ENCODE results near the gene AHCYL1. TPM values are rescaled to one million over a fixed set of nuclear protein-coding genes. Genes with fewer than 3 reads are reported as not detected.

The AHCYL1 gene
- polyA plus RNA-seq, 2 of the 4 experiments (the other 2 are of a cell fraction): 124 to 148 TPM

- TF ChIP-seq, protein P1, sequence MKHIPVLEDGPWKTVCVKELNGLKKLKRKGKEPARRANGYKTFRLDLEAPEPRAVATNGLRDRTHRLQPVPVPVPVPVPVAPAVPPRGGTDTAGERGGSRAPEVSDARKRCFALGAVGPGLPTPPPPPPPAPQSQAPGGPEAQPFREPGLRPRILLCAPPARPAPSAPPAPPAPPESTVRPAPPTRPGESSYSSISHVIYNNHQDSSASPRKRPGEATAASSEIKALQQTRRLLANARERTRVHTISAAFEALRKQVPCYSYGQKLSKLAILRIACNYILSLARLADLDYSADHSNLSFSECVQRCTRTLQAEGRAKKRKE (CRISPR knock-in tag; IDR thresholded peaks at IDR 0.05; ENCODE audit: low read depth): no peak
- no peak for TF ChIP-seq EP300 (IDR thresholded peaks at IDR 0.05)
- TF ChIP-seq TFCP2L1 (CRISPR knock-in tag; IDR thresholded peaks at IDR 0.05): no peak
- peak; percentile 72; the same call in 1 of the 3 replicates for TF ChIP-seq BCL3 (IDR thresholded peaks at IDR 0.05)
- TF ChIP-seq, protein P2, sequence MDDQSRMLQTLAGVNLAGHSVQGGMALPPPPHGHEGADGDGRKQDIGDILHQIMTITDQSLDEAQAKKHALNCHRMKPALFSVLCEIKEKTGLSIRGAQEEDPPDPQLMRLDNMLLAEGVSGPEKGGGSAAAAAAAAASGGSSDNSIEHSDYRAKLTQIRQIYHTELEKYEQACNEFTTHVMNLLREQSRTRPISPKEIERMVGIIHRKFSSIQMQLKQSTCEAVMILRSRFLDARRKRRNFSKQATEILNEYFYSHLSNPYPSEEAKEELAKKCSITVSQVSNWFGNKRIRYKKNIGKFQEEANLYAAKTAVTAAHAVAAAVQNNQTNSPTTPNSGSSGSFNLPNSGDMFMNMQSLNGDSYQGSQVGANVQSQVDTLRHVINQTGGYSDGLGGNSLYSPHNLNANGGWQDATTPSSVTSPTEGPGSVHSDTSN (IDR thresholded peaks at IDR 0.05): no peak
- TF ChIP-seq, protein P3, sequence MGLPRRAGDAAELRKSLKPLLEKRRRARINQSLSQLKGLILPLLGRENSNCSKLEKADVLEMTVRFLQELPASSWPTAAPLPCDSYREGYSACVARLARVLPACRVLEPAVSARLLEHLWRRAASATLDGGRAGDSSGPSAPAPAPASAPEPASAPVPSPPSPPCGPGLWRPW (IDR thresholded peaks at IDR 0.05): no peak
- TF ChIP-seq EHMT2 (IDR thresholded peaks at IDR 0.05; ENCODE audit: low read depth): no peak
- TF ChIP-seq RCOR1 (IDR thresholded peaks at IDR 0.05; ENCODE audit: low read depth, low read length): no peak
- TF ChIP-seq MAX (IDR thresholded peaks at IDR 0.05): no peak; the same call in 1 of the 2 replicates
- TF ChIP-seq RAD21 (conservative IDR thresholded peaks at IDR 0.05 in 1 of 2, IDR thresholded peaks at IDR 0.05 in 1 of 2): peak; percentile 97 to 99
- no peak for TF ChIP-seq ZFP36 (IDR thresholded peaks at IDR 0.05; ENCODE audit: borderline replicate concordance, partially characterized antibody)
- TF ChIP-seq, protein P4, sequence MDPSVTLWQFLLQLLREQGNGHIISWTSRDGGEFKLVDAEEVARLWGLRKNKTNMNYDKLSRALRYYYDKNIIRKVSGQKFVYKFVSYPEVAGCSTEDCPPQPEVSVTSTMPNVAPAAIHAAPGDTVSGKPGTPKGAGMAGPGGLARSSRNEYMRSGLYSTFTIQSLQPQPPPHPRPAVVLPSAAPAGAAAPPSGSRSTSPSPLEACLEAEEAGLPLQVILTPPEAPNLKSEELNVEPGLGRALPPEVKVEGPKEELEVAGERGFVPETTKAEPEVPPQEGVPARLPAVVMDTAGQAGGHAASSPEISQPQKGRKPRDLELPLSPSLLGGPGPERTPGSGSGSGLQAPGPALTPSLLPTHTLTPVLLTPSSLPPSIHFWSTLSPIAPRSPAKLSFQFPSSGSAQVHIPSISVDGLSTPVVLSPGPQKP (IDR thresholded peaks at IDR 0.05; ENCODE audit: low read depth, low read length): no peak
- TF ChIP-seq HEYL (CRISPR knock-in tag; IDR thresholded peaks at IDR 0.05): no peak
- no peak for TF ChIP-seq HMGXB4 (CRISPR knock-in tag; IDR thresholded peaks at IDR 0.05; ENCODE audit: borderline replicate concordance)
- no peak for TF ChIP-seq NFE2L2 (conservative IDR thresholded peaks at IDR 0.05; ENCODE audit: low read length)
- no peak for TF ChIP-seq BHLHE40 (IDR thresholded peaks at IDR 0.05; ENCODE audit: low read depth, low read length)
Measured at GRCh38 chr1:109984456-109985246, at the start of gene AHCYL1 (continued).

DNA sequence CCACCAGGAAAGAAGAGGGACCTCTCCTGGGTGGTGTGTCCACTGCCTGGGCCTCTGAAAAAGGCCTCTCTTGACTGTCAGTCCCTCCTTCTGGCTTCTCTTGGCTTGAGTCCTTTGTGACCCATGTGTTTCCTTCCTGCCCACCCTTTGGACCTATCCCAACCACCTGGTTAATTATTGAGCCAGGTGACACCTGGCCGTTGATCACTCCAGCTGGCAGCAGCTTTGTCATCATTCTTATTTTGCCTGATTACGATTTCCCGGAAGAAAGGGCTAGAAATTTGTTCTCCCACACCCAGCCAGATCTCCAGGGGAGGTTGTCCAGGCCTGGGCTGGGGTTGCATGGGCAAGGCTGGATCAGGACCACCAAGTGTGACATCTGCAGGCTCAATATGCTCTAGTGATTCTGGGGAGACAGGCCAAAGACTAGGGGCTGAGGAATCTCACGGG is 49.1 kb upstream of the AHCYL1 start:
- Histone ChIP-seq H3K4me3 (no peak overlapping the region), H3K27ac (peak overlapping the region; percentile 69 to 88), H3K4me1 (peaks cover 39% of the 10 kb centered on the region), H3K9me3 (peaks cover 18% of the 10 kb centered on the region; the same call in 2 of the 3 replicates), H3K4me2 (peak overlapping the region; percentile 4; the same call in 2 of the 3 replicates)
- no peak for FAIRE-seq
- ChIA-PET POLR2A (no interaction called here), CTCF (no interaction called here)
- WGBS (ENCODE audit: missing lambda C conversion rate): 46% methylated on average over 4 of the region's 4 CpGs
- DNase-seq (ENCODE audit: low read depth in 1 of 2, low spot score in 1 of 2): no peak
- no peak for ATAC-seq
- TF ChIP-seq HMGXB4 (CRISPR knock-in tag; IDR thresholded peaks at IDR 0.05; ENCODE audit: borderline replicate concordance) (no peak), ZSCAN20 (CRISPR knock-in tag; IDR thresholded peaks at IDR 0.05) (no peak), RCOR1 (IDR thresholded peaks at IDR 0.05; ENCODE audit: low read depth, low read length) (no peak), RNF2 (IDR thresholded peaks at IDR 0.05; ENCODE audit: borderline replicate concordance, low read depth) (no peak), PHF8 (IDR thresholded peaks at IDR 0.05; ENCODE audit: borderline replicate concordance, low read depth) (no peak), CBX8 (IDR thresholded peaks at IDR 0.05) (no peak), FOSB (CRISPR knock-in tag; IDR thresholded peaks at IDR 0.05) (no peak), JUNB (IDR thresholded peaks at IDR 0.05) (no peak), POLR2A (IDR thresholded peaks at IDR 0.05; ENCODE audit: low read length) (no peak), BHLHE40 (IDR thresholded peaks at IDR 0.05; ENCODE audit: low read depth, low read length) (no peak), SMC3 (IDR thresholded peaks at IDR 0.05) (no peak), ZNF302 (CRISPR knock-in tag; IDR thresholded peaks at IDR 0.05) (no peak), ESRRA (IDR thresholded peaks at IDR 0.05; ENCODE audit: borderline replicate concordance, low read length) (no peak)
- TF ChIP-seq, protein P5, sequence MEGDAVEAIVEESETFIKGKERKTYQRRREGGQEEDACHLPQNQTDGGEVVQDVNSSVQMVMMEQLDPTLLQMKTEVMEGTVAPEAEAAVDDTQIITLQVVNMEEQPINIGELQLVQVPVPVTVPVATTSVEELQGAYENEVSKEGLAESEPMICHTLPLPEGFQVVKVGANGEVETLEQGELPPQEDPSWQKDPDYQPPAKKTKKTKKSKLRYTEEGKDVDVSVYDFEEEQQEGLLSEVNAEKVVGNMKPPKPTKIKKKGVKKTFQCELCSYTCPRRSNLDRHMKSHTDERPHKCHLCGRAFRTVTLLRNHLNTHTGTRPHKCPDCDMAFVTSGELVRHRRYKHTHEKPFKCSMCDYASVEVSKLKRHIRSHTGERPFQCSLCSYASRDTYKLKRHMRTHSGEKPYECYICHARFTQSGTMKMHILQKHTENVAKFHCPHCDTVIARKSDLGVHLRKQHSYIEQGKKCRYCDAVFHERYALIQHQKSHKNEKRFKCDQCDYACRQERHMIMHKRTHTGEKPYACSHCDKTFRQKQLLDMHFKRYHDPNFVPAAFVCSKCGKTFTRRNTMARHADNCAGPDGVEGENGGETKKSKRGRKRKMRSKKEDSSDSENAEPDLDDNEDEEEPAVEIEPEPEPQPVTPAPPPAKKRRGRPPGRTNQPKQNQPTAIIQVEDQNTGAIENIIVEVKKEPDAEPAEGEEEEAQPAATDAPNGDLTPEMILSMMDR (IDR thresholded peaks at IDR 0.05): no peak
